Loucy (cell line): ENCODE results near the gene GABBR1.

ENCODE experiments used
- H2AFZ ChIP-seq: fragments of 200-600 bp; sonication (generic); 2 replicates; pipeline ENCODE4 v1.6.0; 2016; ENCODE audit warnings: antibody characterized with exemption, mild to moderate bottlenecking, low read length, moderate library complexity
- H3F3A ChIP-seq: fragments of 200-600 bp; 2 replicates; pipeline ENCODE4 v1.6.0; 2016; ENCODE audit warnings: antibody characterized with exemption, low read depth, mild to moderate bottlenecking
- H3K27me3 ChIP-seq: fragments of 200-600 bp; sonication (generic); 2 replicates; pipeline ENCODE4 v1.6.1; 2014; ENCODE audit warnings: low read length, mild to moderate bottlenecking; ENCODE audit not compliant: insufficient read depth, poor library complexity, severe bottlenecking
- H3K36me3 ChIP-seq: fragments of 200-600 bp; sonication (generic); 2 replicates; pipeline ENCODE4 v1.6.1; 2016; ENCODE audit warnings: low read length; ENCODE audit not compliant: insufficient read depth
- H3K4me1 ChIP-seq: fragments of 200-600 bp; sonication (generic); 2 replicates; pipeline ENCODE4 v1.5.1; 2014; ENCODE audit warnings: low read length, mild to moderate bottlenecking; ENCODE audit not compliant: insufficient read depth, poor library complexity, severe bottlenecking
- H3K4me2 ChIP-seq: fragments of 200-600 bp; sonication (generic); 2 replicates; pipeline ENCODE4 v1.6.0; 2014; ENCODE audit warnings: antibody characterized with exemption, low read length, low read depth, mild to moderate bottlenecking; ENCODE audit not compliant: poor library complexity, severe bottlenecking
- H3K4me3 ChIP-seq: fragments of 200-600 bp; sonication (generic); 2 replicates; pipeline ENCODE4 v1.5.1; 2014; ENCODE audit warnings: low read length, mild to moderate bottlenecking, mixed read lengths; ENCODE audit not compliant: poor library complexity, severe bottlenecking
- H3K79me2 ChIP-seq: fragments of 200-600 bp; sonication (generic); 2 replicates; pipeline ENCODE4 v1.6.1; 2014; ENCODE audit warnings: low read length; ENCODE audit not compliant: insufficient read depth
- H3K9ac ChIP-seq: fragments of 200-600 bp; sonication (generic); 2 replicates; pipeline ENCODE4 v1.6.0; 2014; ENCODE audit warnings: mild to moderate bottlenecking, low read depth, low read length, moderate library complexity; ENCODE audit not compliant: poor library complexity, severe bottlenecking
- H3K9me2 ChIP-seq: fragments of 200-600 bp; sonication (generic); replicated peaks from 2 replicates; pipeline ENCODE4 v1.6.1; 2016; ENCODE audit warnings: low read depth, low read length, mixed read lengths
- H3K9me3 ChIP-seq: fragments of 200-600 bp; sonication (generic); 2 replicates; pipeline ENCODE4 v1.6.1; 2014; ENCODE audit warnings: mild to moderate bottlenecking, antibody characterized with exemption, low read length, low read depth; ENCODE audit not compliant: insufficient read depth
- H4K20me1 ChIP-seq: fragments of 200-600 bp; sonication (generic); 2 replicates; pipeline ENCODE4 v1.6.0; 2014; ENCODE audit warnings: antibody characterized with exemption, low read length, mild to moderate bottlenecking; ENCODE audit not compliant: insufficient read depth, poor library complexity, severe bottlenecking
- CTCF ChIP-seq: fragments of 200-600 bp; sonication (generic); conservative IDR thresholded peaks from 2 replicates; pipeline ENCODE4 v1.5.1; 2014; ENCODE audit warnings: mild to moderate bottlenecking, antibody characterized with exemption, low read length
- EZH2phosphoT487 ChIP-seq: fragments of 200-600 bp; IDR thresholded peaks from 2 replicates; pipeline ENCODE4 v1.6.1; 2018; ENCODE audit warnings: antibody characterized with exemption, mild to moderate bottlenecking, moderate library complexity, borderline replicate concordance

Gene GABBR1

GRCh38 chr6:29655658-29656057 is 22.7 kb upstream of the GABBR1 start:
- Histone ChIP-seq H2AFZ (no peak overlapping the region), H3K4me3 (no peak overlapping the region), H4K20me1 (no peaks in the 10 kb centered on the region), H3K27me3 (no peaks in the 10 kb centered on the region), H3K79me2 (no peaks in the 10 kb centered on the region), H3K9me2 (no peaks in the 10 kb centered on the region), H3K4me2 (no peak overlapping the region), H3F3A (no peaks in the 10 kb centered on the region), H3K9ac (no peak overlapping the region), H3K9me3 (no peaks in the 10 kb centered on the region), H3K4me1 (no peaks in the 10 kb centered on the region), H3K36me3 (no peaks in the 10 kb centered on the region)
- TF ChIP-seq EZH2phosphoT487 (no peak), CTCF (no peak)

- TF ChIP-seq CTCF (peak; percentile 72), EZH2phosphoT487 (no peak)
- Histone ChIP-seq H3F3A (no peaks in the 10 kb centered on the region), H4K20me1 (no peaks in the 10 kb centered on the region), H3K79me2 (no peaks in the 10 kb centered on the region), H2AFZ (no peak overlapping the region), H3K9ac (no peak overlapping the region), H3K36me3 (no peaks in the 10 kb centered on the region), H3K9me3 (no peaks in the 10 kb centered on the region), H3K27me3 (no peaks in the 10 kb centered on the region), H3K4me2 (no peak overlapping the region), H3K9me2 (no peaks in the 10 kb centered on the region), H3K4me1 (peaks cover 2% of the 10 kb centered on the region), H3K4me3 (no peak overlapping the region)
Measured at GRCh38 chr6:29653452-29654038, 20.6 kb upstream of the GABBR1 start.

- TF ChIP-seq EZH2phosphoT487 (no peak), CTCF (no peak)
- Histone ChIP-seq H4K20me1 (no peaks in the 10 kb centered on the region), H3K4me2 (no peak overlapping the region), H3K9me2 (no peaks in the 10 kb centered on the region), H3F3A (no peaks in the 10 kb centered on the region), H2AFZ (no peak overlapping the region), H3K79me2 (no peaks in the 10 kb centered on the region), H3K27me3 (no peaks in the 10 kb centered on the region), H3K4me1 (peaks cover 2% of the 10 kb centered on the region), H3K36me3 (no peaks in the 10 kb centered on the region), H3K9ac (no peak overlapping the region), H3K9me3 (no peaks in the 10 kb centered on the region), H3K4me3 (no peak overlapping the region)
Measured at GRCh38 chr6:29652198-29652584, 19.2 kb upstream of the GABBR1 start.
